GM21786 (cell line): Measurements from ENCODE around the gene FBN3.
"Not testable (repeated sequence)": the region's sequence is repeated elsewhere in the genome, so short reads cannot be mapped to it uniquely, and the experiment has no call there.

Experiments
- ATAC-seq: cut with Tn5 transposase; IDR thresholded peaks from one replicate; pipeline ENCODE4 v1.9.1; 2021; ENCODE audit not compliant: unreplicated experiment

Gene FBN3

GRCh38 chr19:8149261-8150094, at the start of gene FBN3:
TSS of gene FBN3 (minus strand) at chr19:8149592. CDS start at chr19:8147480, 2,112 bp downstream.
- ATAC-seq, result no peak

DNA sequence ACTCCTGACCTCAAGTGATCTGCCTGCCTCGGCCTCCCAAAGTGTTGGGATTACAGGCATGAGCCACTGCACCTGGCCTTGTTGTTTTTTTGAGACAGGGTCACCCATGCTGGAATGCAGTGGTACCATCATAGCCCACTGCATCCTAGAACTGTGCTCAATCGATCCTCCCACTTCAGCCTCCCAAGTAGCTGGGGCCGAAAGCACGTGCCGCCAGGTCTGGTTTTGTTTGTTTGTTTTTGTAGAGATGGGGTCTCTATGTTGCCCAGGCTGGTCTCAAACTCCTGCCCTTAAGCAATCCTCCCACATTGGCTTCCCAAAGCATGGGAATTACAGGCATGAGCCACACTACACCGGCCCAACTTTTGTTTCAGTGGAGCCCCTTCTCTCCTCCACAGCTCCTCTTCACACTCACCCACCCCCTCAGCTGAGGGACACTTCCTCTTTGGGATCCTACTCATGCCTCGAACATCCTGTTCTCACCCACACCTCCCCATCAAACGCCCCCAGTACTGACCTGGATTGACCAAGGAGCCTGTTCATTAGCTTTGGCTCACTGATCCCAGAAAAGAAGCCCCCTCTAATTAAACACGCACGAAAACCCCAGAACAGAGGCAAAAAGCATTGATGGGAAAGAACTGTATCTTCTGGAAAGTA, 47.0 kb upstream of the FBN3 start:
- ATAC-seq, result no peak

DNA sequence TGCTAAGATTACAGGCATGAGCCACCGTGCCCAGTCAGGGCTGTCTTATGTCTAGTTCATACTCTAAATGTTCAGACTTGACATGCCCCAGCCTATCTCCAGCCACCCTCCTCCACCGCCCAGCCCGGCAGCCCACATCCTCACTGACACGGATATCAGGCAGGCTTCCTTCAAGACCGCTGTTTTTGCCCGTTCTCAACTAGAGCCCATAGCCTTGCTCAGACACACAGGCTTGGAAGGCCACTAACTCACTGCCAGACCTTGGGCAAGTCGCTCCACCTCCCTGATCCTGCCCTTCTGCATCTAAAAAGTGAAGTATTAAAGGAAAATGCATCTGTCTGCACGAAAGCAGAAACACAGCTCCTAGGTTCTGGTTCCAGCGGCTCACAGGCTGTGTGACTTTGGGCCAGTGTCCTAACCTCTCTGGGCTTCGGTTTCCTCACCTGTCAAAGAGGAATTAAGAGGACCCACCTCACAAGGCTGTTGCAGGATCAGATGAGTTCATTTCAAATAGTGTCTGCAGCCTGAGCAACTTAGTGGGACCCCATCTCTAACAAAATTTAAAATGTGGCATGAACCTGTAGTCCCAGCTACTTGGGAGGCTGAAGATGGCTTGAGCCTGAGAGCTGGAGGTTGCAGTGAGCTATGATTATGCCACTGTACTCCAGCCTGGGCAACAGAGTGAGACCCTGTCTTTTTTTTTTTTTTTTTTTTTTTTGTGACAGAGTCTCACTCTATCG, 45.3 kb upstream of the FBN3 start:
- ATAC-seq, result no peak

DNA sequence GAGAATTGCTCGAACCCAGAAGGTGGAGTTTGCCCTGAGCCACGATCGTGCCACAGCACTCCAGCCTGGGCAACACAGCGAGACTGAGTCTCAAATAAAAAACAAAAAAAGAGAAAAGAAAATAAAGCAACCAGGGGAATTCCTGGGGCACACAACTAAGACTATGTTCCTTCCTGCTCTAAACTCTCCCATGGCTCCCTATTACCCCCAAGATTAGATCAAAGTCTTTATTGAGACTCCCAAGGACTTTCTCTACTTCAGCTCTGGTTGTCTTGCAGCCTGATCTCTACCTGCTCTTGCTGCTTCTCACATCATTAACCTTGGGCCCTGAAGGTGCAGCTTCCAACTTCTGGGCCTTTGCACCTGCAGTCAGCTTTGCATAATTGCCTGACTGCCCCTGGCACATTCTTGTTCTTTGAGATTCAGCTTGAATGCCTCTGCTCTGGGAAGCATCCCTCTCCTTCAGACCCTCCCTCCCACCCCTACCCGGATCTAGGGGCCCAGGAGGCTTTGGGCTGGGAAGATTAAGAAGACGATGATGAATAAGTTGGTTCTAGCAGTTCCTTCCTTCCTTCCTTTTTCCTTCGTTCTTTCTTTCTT, 42.9 kb upstream of the FBN3 start:
- no peak for ATAC-seq

- ATAC-seq, result no peak
Measured at GRCh38 chr19:8185343-8186068, 36.1 kb upstream of the FBN3 start.

DNA sequence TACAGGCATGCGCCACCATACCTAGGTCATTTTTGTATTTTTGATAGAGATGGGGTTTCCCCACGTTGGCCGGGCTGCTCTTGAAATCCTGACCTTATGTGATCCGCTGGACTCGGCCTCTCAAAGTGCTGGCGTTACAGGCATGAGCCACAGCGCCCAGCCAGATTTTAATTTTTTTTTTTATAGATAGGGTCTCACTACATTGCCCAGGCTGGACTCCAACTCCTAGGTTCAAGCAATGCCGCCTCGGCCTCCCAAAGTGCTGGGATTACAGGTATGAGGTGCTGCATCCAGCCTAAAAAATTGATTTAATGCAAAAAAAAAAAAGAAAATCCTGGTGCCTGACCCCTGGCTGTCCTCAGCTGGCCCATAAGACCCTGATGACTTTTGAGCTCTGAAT, 34.9 kb upstream of the FBN3 start:
- no peak for ATAC-seq

- ATAC-seq, result no peak
Measured at GRCh38 chr19:8180018-8180417, 30.6 kb upstream of the FBN3 start.

GRCh38 chr19:8174706-8175105, 25.3 kb upstream of the FBN3 start:
- ATAC-seq, result no peak

DNA sequence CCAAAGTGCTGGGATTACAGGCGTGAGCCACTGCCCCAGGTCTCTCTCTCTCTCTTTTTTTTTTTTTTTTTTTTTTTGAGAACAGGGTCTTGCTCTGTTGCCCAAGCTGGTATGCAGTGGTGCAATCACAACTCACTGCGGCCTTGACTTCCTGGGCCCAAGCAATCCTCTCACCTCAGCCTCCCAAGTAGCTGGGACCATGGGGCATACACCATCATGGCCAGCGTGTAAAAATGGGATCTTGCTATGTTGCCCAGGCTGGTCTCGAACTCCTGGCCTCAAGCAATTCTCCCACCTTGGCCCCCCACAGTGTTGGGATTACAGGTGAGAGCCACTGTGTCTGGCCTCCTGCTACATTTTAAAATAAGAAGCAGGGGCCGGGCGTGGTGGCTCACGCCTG, 19.1 kb upstream of the FBN3 start:
- ATAC-seq, result no peak

GRCh38 chr19:8167985-8168384, 18.6 kb upstream of the FBN3 start:
- ATAC-seq, result no peak

- no peak for ATAC-seq
Measured at GRCh38 chr19:8163759-8164158, 14.4 kb upstream of the FBN3 start.

- ATAC-seq, result no peak
Measured at GRCh38 chr19:8161135-8161646, 11.8 kb upstream of the FBN3 start.

- ATAC-seq, result not testable (repeated sequence)
Measured at GRCh38 chr19:8159322-8159721, 9.9 kb upstream of the FBN3 start.

GRCh38 chr19:8158411-8159074, 9.2 kb upstream of the FBN3 start:
- ATAC-seq, result no peak

- no peak for ATAC-seq
Measured at GRCh38 chr19:8155318-8155717, 5.9 kb upstream of the FBN3 start.

- not testable (repeated sequence) for ATAC-seq
Measured at GRCh38 chr19:8154014-8154413, 4.6 kb upstream of the FBN3 start.

DNA sequence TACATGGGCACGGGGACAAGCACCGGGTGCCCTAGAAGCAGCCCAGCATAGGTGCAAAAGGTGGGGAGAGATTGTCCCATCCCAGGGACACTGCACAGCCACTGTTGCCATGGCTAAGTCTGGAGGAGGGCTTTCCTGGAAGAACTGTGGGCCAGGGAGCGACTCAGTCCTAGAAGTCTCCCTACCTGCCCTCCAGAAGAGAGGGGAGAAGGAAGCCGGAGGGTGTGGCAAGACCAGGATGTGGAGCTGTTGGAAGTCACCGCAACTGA, 2.3 kb upstream of the FBN3 start:
- no peak for ATAC-seq

DNA sequence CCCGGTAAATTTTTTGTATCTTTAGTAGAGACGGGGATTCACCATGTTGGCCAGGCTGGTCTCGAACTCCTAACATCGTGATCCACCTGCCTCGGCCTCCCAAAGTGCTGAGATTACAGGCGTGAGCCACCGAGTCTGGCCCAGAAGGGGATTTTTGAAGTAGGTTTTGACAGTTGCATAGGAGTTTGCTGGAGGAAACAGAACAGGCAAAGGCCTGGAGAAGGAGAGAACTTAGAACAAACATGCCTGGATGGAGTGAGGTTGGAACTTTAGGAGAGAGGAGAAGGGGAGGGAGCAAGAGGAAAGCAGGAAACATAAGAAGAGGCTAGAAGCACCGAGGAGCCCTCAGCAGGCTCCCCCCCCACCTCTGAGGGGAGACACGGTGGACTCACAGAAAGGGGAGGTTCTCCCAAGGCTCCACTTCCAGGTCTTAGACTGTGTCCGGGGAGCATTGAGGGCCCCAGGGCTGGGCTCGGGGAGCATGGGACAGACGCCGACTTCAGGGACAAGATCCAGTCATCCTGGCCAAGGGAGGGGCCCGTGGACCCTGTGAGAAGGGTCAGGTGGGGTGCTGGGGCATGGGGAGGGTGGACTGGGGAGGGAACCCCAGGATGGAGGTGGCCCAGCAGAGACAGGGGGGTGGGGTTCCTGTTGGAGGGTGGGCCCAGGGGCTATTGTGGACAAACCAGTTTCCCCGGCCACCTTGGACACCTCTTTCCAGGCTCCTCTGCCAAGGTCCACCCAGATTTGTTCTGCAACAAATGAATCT, 1.8 kb upstream of the FBN3 start:
- ATAC-seq, result no peak

DNA sequence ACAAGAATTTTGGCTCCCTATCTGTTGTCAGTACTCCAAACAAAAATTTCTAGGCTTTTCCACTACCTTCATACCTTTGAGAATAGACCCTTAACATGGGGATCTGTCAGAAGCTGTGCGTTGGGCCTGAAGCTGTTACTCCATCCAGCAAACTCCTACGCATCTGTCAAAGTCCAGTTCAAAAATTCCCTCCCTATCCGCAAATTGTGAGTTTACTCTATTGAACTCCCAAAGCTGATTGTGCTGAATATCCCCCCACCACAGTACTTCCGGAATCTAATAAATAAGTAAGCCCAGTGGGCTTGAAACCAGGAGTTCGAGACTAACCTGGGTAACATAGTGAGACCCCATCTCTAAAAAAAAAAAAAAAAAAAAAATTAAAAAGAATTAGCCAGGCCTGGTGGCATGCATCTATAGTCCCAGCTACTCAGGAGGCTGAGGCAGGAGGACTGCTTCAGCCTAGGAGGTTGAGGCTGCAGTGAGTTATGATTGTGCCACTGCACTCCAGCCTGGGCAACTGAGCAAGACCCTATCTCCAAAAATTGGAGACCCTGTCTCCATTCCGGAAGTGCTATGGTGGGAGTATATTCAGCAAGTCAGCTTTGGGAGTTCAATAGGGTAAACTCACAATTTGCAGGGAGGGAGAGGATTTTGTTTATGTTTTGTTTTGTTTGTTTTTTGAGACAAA, 930 bp upstream of the FBN3 start:
- no peak for ATAC-seq
